HG03469 (cell line): Measurements from ENCODE around the gene GPR15.

Experiments
- ATAC-seq: cut with Tn5 transposase; IDR thresholded peaks from one replicate; pipeline ENCODE4 v1.9.1; 2021; ENCODE audit warnings: mild to moderate bottlenecking, moderate library complexity, moderate number of reproducible peaks; ENCODE audit not compliant: unreplicated experiment

The GPR15 gene

DNA sequence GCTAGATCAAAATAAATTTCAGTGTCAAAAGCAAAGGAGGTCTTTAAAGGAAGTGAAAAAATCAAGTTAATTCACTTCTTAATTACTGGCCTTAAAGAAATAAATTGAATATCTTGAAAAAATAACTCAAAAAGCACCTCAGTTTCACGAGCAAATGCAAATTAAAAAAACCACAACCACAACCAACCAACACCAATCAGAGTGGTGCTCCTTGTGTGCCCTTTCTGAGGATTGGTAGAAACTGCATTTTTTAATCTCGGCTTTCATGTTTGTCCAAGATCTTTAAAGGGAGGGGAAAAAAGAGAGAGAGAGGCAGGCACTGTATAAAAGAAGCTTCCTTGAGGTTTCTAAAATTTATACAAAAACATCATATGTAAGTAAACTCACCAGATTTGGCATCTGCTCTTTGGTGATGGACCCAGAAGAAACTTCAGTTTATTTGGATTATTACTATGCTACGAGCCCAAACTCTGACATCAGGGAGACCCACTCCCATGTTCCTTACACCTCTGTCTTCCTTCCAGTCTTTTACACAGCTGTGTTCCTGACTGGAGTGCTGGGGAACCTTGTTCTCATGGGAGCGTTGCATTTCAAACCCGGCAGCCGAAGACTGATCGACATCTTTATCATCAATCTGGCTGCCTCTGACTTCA is at the start of gene GPR15:
Gene GPR15 (plus strand): TSS at position 357 of the 653 bp plus-strand sequence. CDS start 56 bp downstream, at position 413.
- no peak for ATAC-seq

DNA sequence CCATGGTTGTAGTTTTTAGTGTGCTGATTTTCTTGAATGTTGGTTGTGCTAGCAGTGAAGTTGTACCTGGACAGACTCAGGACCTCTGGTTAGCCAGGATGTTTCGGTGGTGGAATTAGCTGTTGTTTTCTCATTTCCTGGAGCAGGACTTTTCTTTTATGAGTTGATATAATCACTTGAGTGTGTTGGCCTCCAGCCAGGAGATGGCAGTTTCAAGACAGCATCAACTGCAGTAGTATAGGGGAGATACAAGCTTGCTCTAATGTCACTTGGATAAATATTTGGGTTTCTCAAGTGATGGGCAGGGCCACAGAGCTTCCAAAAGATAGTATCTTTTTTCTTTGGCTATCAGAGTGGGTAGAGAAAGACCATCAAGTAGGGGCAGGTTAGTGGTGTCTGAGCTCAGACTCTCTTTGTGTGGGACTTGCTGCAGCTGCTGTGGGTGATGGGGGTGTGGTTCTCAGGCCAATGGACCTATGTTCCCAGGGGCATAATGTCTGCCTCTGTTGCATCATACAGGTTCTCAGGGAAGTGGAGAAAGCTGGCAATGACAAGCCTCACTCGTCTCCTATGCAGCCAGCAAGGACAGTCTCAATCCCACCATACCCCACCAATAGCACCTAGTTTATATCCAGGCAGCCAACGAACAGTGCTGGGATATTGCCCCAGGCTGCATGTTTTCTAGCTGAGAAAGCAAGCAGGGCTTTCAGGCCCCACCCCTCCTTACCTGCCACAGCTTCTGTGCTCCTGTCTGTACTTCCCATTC is 48.9 kb upstream of the GPR15 start:
- ATAC-seq: no peak

DNA sequence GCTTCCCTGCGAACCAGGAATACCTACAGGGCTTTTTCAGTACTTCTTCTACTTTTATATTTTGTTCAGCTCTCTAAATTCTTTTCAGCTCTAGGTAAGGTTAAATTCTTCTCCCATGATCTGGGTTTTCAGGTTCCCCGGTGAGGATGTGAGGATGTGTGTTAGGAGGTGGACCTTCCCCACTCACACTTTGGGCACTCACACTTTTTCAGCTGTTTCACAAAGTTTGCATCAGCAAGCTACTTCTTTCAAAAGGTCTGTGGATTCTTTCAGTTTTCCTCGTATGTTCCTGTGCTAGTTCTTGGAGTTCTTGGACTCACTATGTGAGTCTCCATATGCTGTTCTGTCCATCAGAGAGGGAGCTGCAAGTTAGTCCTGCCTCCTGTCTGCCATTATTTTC is 48.2 kb upstream of the GPR15 start:
- ATAC-seq: no peak

DNA sequence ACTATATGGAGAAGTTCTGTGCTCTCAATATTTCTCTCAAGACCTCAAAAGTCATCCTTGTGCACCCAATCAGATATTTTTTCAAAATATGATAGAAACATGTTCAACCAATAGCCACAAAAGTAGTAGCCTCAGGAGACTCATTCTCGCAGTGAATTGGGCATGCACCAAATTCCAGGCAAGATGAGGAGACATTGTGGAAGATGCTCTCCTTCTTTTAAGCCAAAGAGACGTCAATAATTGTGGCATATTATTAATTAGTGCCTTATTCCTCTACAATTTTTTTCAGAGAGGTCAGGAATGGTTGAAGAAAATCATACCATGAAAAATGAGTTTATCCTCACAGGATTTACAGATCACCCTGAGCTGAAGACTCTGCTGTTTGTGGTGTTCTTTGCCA is 34.4 kb upstream of the GPR15 start, which contains the start of gene OR5K2:
Gene OR5K2 (plus strand): TSS at position 301 of the 400 bp plus-strand sequence. CDS start 0 bp downstream, at position 301.
- no peak for ATAC-seq

DNA sequence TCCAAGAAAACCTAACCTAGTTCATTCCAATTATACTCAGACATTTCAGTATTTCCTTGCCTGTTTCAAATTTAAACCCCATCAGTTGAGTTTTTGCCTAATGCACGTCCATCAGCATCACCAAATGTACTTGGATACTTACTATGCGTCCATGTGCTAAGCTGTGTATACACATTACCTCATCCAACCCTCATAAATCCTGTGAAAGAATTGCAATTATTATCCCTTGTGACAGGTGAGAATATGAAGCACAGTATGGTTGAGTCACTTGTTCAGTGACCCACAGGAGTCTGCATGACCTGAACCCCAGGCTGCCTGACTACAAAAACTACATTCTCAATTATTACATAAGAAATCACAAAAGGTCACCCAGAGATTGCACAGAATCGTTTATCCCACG is 31.8 kb upstream of the GPR15 start:
- ATAC-seq: no peak

DNA sequence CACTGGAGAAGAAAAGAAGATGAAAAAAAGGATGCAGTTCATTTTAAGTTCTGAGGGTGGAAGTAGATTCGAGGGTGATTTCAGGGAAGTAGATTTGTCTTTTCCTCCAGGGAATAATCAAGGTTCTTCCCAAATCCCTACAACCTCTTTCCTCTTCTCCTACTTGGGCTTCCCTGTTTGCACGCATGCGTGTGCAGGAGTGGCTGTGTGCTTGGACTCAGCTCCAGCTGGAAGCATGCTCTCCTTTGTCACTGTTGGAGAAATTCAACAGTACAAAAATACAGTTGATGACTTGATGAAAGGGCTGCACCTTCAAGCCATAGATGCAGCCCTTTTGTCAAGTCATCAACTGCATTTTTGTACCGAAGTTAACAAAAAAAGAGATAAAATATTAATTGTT is 30.5 kb upstream of the GPR15 start:
- no peak for ATAC-seq

DNA sequence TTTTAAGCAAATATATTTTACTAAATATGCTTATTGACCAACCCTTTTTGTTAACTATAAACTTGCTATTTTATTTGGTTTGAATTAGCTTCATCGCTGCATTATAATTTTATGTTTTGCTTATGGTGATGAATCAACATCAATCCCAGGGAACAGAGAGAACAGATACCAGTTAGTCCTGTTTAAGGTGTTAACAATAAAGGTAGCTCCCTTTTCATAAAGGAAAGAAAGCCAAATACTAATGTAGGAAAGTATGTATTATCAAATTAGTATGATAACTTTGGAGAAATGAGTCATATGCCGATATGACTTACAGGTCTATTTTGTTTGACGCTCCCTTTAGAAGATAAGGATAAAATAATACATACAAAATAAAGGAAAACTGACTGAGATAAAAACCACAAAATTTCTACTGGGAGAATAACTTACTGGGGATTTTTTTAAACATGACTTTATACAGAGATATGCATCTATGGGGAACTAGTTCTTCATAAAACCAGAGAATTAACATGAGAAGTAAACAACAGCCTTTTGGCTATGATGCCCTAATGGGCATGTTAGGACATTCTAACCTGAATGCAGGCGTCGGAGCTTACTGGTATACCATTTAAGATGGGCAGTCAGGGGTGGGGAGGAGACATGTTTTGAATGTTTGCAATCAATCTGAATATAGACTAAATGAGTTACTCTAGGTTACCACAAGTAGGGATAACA is 29.8 kb upstream of the GPR15 start:
- ATAC-seq: no peak

DNA sequence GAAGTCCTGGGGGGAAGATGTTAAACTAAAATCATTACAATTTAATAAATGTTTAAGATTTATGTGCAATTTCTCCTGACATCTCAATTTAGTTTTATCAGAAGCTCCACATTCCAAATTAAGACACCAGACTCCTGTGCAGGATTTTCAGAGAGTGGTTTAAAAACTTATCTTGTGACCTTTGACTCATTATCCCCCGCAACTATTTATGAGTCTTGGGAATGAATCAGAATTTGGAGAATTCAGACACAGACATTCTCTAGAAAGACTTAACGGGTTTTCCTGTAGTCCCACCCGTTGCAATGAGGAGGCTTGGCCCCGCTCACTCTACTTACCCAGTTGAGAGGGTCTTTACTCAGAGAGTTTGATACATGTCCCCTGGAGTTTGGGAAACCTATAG is 27.2 kb upstream of the GPR15 start:
- ATAC-seq: no peak

DNA sequence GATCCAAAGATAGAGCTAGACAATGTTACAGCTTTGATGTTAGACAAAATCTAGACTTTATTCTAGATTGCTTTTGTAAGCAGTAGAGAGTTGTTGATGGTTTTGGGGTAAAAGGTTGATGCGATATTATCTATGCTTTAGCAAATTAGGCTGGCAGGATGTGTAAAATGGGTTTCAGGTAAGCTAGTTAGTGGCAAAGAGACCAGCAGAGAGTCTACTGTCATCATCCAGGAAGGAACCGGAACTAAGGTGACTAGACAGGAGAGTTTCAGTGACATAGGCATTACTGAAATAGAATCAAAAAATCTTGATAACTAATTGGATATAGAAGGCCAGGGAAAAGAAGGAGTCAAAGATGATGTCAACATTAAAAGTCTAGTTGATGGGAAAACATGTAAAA is 23.2 kb upstream of the GPR15 start:
- ATAC-seq: no peak

DNA sequence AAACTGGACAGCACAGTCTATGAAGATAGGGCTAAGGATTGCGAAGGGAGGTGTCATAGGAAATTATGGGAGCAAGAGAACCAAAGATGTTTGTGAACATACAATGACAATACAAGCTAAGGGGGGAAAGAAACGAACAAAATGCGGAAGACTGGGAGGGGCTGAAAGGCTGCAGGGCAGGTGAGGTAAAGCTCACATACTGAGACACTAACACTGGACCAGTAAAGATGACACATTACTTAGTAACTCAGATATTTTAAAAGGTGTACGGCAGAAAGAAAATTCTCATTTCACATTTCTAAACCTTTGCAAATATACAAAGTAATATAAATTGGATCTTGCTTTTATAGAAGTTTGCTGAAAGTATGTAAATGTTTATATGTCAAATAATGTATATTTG is 19.2 kb upstream of the GPR15 start:
- ATAC-seq: no peak

DNA sequence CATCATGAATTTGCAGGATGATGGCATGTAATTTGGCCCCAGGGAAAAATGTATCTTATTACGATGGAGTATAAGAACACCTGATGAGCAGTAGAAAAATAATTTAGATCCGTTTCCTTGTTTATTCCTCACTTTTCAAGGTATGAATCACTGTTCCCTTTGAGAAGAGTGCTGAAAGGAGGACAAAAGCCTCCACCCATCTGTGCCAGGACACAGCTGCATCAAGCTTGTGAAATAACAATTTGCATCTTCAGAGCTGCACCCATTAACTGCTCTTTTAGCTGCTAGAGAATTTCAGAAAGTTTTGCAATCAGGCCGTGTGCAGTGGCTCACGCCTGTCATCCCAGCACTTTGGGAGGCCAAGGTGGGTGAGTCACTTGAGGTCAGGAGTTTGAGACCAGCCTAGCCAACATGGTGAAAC is 18.7 kb upstream of the GPR15 start:
- no peak for ATAC-seq

DNA sequence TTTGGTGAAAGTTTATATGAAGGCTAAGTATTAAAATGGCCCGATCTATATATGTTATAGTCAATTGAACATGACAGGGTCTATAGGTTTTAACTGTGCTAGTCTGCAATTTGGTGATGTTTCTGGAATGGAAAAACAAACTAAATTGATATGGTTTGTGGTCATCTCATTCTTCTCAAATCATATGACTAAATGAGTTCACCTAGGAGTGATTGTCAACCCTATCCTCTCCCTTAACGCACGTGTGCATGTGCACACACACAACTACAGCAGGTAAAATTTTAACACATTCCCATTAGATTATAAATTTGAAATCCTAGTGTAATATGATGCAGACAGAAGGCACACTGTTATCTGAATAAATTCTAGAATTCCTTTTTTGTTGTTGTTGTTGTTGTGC is 18.0 kb upstream of the GPR15 start:
- ATAC-seq: no peak

DNA sequence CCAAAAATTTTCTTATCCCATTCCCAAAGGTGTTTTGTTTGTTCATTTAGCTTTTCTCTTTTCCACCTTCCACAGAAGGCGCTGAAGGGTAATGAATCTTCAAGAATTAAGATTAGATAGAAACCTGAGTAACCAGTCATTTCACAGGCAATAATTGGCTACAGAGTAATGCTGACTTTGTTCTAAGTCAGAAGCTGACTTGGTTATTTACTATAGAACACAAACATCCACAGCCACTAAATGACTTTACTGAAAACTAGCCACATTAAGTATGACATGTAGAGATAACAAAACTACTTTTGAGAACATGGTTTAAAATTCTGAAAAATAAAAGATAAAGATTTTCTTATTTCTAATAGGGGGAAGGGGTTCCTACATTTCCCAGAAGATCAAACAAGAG is 16.8 kb upstream of the GPR15 start:
- ATAC-seq: no peak

DNA sequence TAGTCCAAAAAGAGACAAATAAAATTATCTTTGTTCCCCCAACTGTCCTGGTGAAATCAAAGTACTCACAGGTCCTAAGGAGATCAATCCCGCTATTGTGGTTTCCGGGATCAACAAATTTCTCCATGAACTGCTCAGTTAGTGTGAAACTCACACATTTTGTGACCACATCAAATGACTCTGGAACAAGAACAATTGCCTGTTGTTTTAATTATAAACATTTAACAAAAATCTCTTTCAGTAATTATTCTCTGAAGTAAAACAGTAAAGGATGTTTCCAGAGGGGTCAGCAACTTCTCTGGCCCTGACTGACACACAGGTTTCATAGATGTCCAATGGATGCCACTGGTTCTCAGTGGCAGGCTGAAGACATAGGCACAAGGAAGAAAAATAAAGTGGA is 13.0 kb upstream of the GPR15 start:
- ATAC-seq: no peak

DNA sequence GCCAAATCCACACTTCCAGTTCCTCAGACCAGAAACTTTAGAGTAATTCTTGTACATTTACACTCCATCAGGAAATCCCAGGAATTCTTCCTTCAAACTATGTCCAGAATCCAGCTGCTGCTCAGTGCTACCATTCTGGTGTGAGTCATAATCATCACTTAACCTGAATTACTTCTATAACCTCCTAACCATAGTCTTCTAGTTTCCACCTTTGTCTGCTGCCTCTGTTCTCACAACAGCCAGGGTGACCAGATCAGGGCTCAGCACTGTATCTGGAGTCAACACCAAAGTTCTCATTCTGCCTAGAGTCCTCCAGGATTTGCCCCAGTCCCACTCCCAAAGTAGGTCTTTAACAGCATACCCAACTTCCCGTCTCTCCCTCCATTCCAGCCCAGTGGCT is 12.4 kb upstream of the GPR15 start:
- no peak for ATAC-seq

DNA sequence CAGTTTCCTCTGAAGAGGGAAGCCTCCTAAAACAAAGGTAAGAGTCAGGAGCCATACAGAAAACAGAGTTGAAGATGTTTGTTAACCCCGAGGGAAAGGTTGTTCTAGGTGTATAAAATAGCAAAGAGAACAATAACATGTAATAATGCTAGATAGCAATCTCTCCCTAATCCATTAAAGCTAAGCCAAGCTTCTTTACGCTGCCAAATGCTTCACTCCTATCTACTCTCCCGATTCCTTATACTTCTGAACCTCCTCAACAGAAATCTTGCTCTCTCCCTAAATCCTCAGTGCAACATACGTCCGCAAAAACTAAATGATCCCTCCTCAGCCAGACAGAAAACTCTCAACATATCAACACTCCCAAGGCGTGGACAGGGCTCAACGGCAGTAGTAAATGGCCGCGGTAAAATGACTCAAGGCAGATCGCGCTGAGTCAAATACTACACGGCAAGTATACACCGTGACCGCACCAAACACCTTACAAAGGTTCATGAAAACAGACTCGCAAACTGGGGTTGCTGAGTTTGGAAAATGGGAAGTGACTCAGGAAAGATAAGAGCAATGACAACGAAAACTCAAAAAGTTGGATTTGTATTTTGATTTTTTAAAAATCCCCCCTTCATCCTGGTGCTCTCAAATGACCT is 9.8 kb upstream of the GPR15 start:
- peak; percentile 21 for ATAC-seq

DNA sequence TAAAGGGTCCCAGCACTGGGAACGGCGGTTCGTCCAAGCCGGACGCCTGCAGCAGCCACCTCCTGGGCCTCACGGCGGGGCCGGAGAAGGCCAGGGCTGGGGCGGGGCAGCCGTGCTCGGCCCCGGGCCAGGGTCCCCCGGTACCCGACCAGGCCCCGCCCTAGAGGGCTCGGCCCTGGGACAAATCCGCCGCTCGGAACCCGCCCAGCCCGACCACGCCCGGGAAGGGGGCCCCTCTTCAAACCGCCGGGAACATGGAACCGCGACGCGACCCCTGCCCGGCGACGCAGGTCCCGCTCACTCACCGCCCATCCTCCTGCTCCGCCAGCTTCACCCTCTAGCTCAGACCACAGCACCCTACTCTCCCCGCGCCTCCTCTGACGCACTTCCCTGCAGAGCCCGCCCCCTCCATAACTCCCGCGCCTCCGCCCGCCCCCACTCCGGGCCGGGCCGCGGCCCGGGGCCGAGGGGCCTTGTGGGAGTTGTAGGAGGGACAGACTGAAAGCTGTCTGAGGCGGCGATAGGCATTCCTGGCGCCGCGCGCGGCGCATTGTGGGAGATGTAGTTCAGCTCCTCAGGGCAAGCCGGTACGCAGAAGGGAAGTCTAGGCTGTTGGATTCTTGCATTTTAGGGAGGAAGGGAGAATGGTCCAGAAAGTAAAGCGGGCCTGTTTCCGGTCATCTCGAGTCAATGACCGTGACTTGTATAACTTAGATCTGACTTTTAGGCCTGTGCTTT is 9.1 kb upstream of the GPR15 start, which contains the start of gene CLDND1:
Gene CLDND1 (minus strand): TSS at position 359 of the 738 bp plus-strand sequence. CDS start 1,478 bp downstream, outside the sequence.
- peak; percentile 82 for ATAC-seq

DNA sequence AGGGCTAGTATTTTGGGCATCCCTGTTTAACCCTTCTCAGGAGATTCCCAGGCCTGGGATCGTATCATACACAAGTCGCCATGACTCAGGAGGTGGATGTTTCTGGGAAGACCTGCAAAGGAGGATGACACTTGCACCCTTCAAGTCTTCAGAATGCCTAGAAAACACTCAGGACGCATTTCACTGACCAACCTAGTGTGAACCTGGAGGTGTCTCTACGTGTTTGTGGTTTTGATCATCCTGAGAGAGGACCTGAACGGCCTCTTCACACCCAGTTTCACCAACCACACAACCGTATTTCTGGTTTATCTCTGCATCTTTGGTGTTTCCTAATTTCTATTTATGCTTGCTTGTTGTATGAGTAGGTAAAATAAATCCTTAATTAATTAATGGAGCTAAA is 6.3 kb upstream of the GPR15 start:
- ATAC-seq: no peak

DNA sequence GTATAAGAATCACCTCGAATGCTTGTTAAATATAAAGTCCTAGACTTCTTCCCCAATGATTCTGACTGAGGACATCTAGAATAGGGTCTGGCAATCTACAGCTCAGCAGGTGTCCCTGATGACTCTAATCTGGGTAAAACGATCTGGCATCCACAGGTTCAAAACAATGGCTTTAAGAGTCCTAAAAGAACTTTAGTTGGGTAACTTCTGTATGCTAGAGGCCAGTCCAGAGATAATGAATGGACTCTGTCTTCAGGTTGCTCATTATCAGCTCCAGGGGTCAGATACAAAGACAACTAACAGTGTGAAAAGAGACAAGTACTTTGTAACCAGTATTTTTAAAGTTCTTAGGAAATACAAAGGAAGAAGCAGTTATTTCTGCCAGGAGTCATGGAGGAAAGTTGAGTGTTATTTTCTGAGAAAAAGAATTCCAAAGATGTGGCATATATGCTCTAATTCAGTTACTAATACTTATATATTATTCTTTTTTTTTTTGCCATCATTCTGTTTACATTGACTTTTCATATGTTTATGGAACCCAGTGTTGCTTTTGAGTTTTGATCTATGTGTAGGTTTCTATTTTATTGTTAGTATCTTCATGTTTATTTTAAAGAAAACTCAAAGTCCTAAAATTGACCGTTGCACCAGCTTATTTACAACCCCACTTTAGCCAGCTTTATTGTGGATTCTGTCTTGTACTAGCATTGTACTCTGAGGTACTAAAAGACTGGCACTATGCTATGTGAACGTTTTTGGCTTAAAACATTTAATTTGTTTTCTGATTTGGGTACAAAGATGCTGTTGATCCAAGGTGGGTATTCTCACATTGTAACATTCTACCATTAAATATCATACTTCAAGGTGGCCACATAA is 3.1 kb upstream of the GPR15 start:
- no peak for ATAC-seq
